ENCODE results near the gene AP4E1.
"Not testable (repeated sequence)": the region's sequence is repeated elsewhere in the genome, so short reads cannot be mapped to it uniquely, and the experiment has no call there.

AP4E1 gene

GRCh38 chr15:50938525-50938924 lies 30.0 kb downstream of the AP4E1 start:
- DNase-seq (ENCODE audit: low read depth, low spot score), result no peak
- H3K4me3 ChIP-seq (ENCODE audit: low read length), result no peak overlapping the region

- DNase-seq (ENCODE audit: low read depth, low spot score), result no peak
Measured at GRCh38 chr15:50939911-50940310, 31.4 kb downstream of the AP4E1 start.

DNA sequence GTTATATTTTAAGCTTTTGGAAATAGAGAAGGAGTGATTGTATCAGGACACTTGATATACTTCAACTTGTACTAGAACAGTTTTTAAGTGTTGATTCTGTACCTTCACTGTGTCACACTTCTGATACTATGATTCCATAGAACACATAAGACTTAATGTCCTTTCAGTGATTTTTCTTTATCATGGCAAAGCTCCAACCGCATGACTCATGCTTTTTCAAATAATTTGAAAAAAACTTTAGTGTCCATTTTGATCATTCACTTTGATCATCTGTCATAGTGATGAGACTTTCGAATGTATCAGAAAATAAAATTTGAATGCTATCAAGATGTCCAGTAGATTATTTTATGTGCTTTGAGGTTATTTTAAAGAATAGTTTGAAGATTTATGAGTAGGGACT lies 32.0 kb downstream of the AP4E1 start:
- DNase-seq (ENCODE audit: low read depth, low spot score), result no peak
- H3K4me3 ChIP-seq (ENCODE audit: low read length), result no peak overlapping the region

More at GRCh38 chr15:50939911-50940310, 31.4 kb downstream of the AP4E1 start:
- H3K4me3 ChIP-seq (ENCODE audit: low read length), result no peak overlapping the region

GRCh38 chr15:50943638-50944037 lies 35.2 kb downstream of the AP4E1 start:
- no peak for DNase-seq (ENCODE audit: low read depth, low spot score)
- no peak overlapping the region for H3K4me3 ChIP-seq (ENCODE audit: low read length)

DNA sequence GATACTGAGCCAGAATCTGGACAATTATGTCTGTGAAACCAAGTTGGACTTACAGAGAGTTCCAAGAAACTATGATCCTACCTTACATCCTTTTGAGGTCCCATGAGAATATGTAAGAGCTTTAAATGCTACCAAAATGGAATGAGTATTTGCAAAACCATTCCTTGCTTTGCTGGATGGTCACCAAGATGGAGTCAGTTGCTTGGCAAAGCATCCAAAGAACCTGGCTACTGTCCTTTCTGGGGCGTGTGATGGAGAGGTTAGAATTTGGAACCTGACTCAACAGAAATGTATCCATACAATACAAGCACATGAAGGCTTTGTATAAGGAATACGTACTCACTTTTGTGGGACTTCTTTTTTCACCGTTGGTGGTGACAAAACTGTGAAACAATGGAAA lies 36.2 kb downstream of the AP4E1 start:
- no peak for DNase-seq (ENCODE audit: low read depth, low spot score)
- no peak overlapping the region for H3K4me3 ChIP-seq (ENCODE audit: low read length)

GRCh38 chr15:50945725-50946124 lies 37.2 kb downstream of the AP4E1 start:
- no peak overlapping the region for H3K4me3 ChIP-seq (ENCODE audit: low read length)
- DNase-seq (ENCODE audit: low read depth, low spot score), result no peak

- DNase-seq (ENCODE audit: low read depth, low spot score); H3K4me3 ChIP-seq (ENCODE audit: low read length): not testable (repeated sequence)
Measured at GRCh38 chr15:50950745-50951144, 42.3 kb downstream of the AP4E1 start.

DNA sequence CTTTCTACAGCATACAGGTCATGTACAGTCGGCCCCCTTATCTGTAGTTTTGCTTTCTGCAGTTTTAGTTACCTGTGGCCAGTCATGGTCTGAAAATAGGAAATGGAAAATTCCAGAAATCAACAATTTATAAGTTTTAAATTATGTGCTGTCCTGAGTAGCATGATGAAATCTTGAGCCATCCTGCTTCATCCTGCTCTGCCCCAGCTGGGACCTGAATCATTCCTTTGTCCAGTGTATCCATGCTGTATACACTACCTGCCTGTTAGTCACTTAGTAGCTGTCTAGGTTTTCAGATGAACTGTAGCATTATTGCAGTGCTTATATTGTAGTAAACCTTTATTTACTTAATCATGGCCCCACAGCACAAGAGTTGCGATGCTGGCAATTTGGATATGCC lies 44.8 kb downstream of the AP4E1 start:
- no peak for DNase-seq (ENCODE audit: low read depth, low spot score)
- no peak overlapping the region for H3K4me3 ChIP-seq (ENCODE audit: low read length)

- DNase-seq (ENCODE audit: low read depth, low spot score); H3K4me3 ChIP-seq (ENCODE audit: low read length): not testable (repeated sequence)
Measured at GRCh38 chr15:50954837-50955236, 46.4 kb downstream of the AP4E1 start.

DNA sequence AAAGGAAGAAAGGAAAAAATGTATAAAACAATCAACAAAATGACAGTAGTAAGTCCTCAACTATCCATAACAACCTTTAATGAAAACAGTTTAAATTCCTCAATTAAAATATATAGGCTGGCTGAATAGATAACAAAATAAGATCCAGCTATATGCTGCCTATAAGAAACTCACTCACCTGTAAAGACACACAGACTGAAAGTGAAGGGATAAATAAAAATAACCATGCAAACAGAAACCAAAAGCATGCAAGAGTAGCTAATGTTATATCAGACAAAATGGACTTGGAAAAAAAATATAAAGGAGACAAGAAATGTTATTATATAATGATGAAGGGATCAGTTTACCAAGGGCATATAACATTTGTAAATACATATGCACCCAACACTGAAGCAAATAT lies 51.2 kb downstream of the AP4E1 start:
- no peak for DNase-seq (ENCODE audit: low read depth, low spot score)
- H3K4me3 ChIP-seq (ENCODE audit: low read length), result no peak overlapping the region

GRCh38 chr15:50964075-50964474 lies 55.6 kb downstream of the AP4E1 start:
- no peak overlapping the region for H3K4me3 ChIP-seq (ENCODE audit: low read length)
- DNase-seq (ENCODE audit: low read depth, low spot score), result no peak

- no peak for DNase-seq (ENCODE audit: low read depth, low spot score)
- no peak overlapping the region for H3K4me3 ChIP-seq (ENCODE audit: low read length)
Measured at GRCh38 chr15:50968353-50968752, 59.9 kb downstream of the AP4E1 start.

DNA sequence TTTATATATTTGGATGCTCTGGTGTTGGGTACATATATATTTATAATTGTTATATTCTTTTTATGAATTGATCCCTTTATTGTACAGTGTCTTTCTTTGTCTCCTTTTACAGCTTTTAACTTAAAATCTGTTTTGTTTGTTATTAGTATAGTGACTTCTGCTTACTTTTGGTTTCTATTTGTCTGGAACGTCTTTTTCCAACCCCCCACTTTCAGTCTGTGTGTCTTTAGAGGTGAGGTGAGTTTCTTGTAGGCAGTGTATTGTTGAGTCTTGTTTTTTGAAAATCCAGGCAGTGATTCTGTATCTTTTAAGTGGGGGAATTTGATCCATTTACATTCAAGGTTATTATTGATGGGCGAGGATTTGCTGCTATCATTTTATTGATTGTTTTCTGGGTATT lies 62.0 kb downstream of the AP4E1 start:
- H3K4me3 ChIP-seq (ENCODE audit: low read length), result no peak overlapping the region
- no peak for DNase-seq (ENCODE audit: low read depth, low spot score)

DNA sequence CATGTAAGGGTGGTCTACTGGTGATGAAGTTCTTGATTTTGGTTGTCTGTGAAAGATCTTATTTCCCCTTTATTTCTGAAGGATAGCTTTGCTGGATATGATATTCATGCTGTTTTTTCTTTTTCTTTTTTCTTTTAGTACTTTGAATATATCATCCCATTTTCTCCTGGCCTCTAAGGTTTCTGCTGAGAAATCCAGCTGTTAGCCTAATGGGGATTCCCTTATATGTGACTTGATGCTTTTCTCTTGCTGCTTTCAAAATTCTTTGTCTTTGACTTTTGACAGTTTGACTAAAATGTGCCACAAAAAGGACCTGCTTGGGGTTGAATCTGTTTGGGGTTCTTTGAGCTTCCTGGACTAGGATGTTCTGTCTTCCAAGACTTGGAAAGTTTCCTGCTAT lies 62.6 kb downstream of the AP4E1 start:
- H3K4me3 ChIP-seq (ENCODE audit: low read length), result no peak overlapping the region
- DNase-seq (ENCODE audit: low read depth, low spot score), result no peak

DNA sequence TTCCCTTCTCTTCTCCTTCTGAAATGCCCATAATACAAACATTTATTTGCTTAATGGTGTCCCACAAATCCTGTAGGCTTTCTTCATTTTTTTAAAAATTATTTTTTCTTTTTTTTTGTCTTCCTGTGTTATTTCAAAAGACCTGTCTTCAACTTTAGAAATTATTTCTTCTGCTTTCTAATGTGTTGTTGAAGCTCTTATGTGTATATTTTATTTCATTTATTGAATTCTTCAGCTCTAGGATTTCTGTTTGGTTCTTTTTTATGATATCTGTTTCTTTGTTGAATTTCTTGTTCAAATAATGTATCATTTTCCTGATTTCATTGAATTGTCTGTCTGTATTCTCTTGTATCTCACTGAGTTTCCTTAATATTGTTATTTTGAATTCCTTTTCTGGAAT lies 63.1 kb downstream of the AP4E1 start:
- DNase-seq (ENCODE audit: low read depth, low spot score), result no peak

DNA sequence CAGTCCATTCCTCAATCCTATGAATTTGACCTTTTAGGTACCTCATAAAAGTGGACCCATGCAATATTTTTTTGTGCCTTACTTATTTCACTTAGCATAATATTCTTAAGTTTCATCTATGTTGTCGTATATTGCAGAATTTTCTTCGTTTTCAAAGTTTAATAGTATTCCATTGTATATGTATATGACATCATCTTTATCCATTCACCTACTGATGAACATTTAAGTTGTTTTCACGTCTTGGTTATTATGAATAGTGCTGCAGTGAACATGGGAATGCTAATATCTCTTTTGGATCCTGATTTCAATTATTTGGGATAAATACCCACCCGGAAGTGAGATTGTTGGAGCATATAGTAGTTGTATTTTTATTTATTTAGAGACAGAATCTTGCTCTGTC lies 65.1 kb downstream of the AP4E1 start:
- no peak for DNase-seq (ENCODE audit: low read depth, low spot score)
- H3K4me3 ChIP-seq (ENCODE audit: low read length), result no peak overlapping the region

More for the DNA sequence above, 63.1 kb downstream of the AP4E1 start:
- H3K4me3 ChIP-seq (ENCODE audit: low read length), result no peak overlapping the region

DNA sequence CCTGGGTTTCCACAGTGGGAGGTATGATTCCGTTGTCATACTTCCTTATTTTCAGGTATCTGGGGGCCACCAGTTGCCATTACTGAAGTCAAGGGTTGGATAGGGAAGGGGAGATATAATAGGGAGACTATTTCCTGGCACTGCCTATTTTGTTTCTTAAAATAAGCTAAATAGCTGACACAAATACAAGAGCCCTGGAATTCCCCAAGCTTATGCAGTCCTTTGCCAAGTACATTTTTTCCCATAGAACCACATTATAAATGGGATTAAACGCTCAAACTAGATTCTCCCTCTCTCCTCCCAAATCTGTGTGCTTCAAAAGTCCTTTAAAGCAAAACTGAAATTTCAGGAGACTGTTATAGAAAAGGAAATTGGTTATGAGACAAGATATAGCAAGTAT lies 68.7 kb downstream of the AP4E1 start:
- no peak for DNase-seq (ENCODE audit: low read depth, low spot score)
- H3K4me3 ChIP-seq (ENCODE audit: low read length), result no peak overlapping the region

DNA sequence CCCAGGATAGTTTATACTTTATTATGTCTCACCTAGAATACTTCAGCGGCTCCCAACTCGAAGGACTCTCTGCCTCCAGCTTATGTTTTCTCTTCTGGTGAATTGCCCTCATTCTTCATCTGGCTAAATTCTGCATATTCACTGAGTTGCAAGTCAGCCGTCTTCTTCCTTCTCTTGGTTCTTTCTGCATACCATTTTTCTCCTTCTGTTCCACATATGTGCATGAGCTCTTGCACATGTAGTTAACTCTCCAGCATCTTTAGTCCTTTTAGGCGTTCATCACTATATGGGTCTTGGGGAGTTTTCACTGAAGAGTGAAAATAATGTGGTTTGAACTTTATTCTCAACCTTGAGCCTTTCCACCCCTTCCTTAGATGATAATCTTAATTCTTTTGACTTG lies 70.1 kb downstream of the AP4E1 start:
- no peak for DNase-seq (ENCODE audit: low read depth, low spot score)
- no peak overlapping the region for H3K4me3 ChIP-seq (ENCODE audit: low read length)

GRCh38 chr15:50979041-50979440 lies 70.6 kb downstream of the AP4E1 start:
- no peak overlapping the region for H3K4me3 ChIP-seq (ENCODE audit: low read length)
- no peak for DNase-seq (ENCODE audit: low read depth, low spot score)

DNA sequence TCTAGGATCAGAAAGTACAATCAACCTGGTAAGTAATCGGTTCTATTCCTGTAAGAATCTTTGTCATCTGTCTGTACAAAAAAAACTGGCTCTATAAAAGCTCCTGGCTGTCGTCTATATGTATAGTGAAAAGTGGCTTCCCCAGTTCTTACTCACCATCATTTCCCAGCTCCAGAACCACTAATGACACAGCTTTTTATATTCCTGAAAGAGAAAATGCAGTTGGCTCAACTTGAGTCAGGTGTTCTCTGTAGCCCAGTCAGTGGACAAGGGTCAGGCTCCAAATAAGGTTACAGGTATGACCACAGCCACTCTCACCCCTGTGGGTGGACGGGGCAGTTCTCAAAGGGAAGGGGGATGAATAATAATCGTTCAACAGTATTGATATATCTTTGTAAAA lies 85.1 kb downstream of the AP4E1 start:
- H3K4me3 ChIP-seq (ENCODE audit: low read length), result no peak overlapping the region
- DNase-seq (ENCODE audit: low read depth, low spot score), result no peak

GRCh38 chr15:50996641-50997040 lies 88.2 kb downstream of the AP4E1 start:
- H3K4me3 ChIP-seq (ENCODE audit: low read length), result no peak overlapping the region
- DNase-seq (ENCODE audit: low read depth, low spot score), result no peak
